ENCODE measurements around the gene HNMT. TPM values are rescaled to one million over a fixed set of nuclear protein-coding genes. Genes with fewer than 3 reads are reported as not detected.

Gene HNMT
- total and polyA plus RNA-seq, 7 donors, result 29.9 to 124 (median 59.2) TPM

DNA sequence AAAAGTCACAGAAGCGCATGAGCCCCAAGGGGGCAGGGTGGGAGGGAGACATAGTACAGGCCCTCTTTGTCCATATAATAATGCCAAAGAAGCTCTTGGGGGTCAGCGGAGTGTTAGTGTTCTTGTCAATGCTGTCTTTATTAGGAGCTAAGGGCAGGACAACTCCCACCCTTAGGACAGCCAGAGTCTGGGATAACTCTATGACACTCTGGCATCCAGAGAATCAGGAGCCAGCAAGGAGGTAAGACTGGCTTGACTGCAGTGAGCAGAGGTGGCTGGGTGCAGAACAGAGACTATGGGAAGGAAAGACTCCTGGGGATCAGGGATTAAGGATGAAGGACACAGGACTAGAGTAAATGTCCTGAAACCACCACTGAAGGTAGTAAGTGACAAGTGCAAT is 19.0 kb upstream of the HNMT start:
- H3K4me1 ChIP-seq, result no peaks in the 10 kb centered on the region
- no peak overlapping the region for H3K4me3 ChIP-seq
- intact Hi-C loops (cut with DNase I), result loop anchor here (10.0 kb wide), 1 partner anchor 140 kb away; no protein-coding TSS in a partner anchor
- H3K9me3 ChIP-seq, result no peaks in the 10 kb centered on the region
- no peak for DNase-seq
- no peak overlapping the region for H3K27ac ChIP-seq
- WGBS, 2 donors, result 51 to 94% methylated on average over 2 of the region's 2 CpGs
- no peaks in the 10 kb centered on the region for H3K36me3 ChIP-seq
- no peak for TF ChIP-seq EP300 (IDR thresholded peaks at IDR 0.05)
- TF ChIP-seq, protein P1, sequence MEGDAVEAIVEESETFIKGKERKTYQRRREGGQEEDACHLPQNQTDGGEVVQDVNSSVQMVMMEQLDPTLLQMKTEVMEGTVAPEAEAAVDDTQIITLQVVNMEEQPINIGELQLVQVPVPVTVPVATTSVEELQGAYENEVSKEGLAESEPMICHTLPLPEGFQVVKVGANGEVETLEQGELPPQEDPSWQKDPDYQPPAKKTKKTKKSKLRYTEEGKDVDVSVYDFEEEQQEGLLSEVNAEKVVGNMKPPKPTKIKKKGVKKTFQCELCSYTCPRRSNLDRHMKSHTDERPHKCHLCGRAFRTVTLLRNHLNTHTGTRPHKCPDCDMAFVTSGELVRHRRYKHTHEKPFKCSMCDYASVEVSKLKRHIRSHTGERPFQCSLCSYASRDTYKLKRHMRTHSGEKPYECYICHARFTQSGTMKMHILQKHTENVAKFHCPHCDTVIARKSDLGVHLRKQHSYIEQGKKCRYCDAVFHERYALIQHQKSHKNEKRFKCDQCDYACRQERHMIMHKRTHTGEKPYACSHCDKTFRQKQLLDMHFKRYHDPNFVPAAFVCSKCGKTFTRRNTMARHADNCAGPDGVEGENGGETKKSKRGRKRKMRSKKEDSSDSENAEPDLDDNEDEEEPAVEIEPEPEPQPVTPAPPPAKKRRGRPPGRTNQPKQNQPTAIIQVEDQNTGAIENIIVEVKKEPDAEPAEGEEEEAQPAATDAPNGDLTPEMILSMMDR (IDR thresholded peaks at IDR 0.05), result no peak
- TF ChIP-seq POLR2A (IDR thresholded peaks at IDR 0.05), result no peak
- TF ChIP-seq POLR2AphosphoS5 (IDR thresholded peaks at IDR 0.05), result no peak
- no peaks in the 10 kb centered on the region for H3K27me3 ChIP-seq

DNA sequence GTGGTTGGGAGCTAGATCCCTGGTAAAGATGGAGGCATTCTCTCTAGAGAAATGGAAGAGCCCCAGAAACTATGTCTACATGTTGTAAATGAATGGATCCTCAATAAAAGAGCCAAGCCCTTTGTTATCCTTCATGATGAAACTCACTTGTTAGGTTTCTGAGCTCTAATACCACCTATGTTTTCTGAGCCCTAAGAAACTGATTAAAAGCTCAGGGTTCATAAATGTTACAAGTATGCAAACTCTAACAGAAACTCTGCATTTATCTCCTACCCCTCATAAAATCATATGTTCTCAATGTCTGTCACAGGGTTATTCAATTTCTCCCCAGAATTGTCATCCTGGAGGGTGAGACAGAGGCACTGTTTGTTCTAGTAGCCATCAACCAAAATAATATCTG is 18.0 kb upstream of the HNMT start:
- DNase-seq, result no peak
- Histone ChIP-seq H3K27me3 (no peaks in the 10 kb centered on the region), H3K36me3 (no peaks in the 10 kb centered on the region), H3K4me1 (no peaks in the 10 kb centered on the region), H3K27ac (no peak overlapping the region), H3K4me3 (no peak overlapping the region), H3K9me3 (no peaks in the 10 kb centered on the region)
- TF ChIP-seq EP300 (IDR thresholded peaks at IDR 0.05) (no peak), POLR2A (IDR thresholded peaks at IDR 0.05) (no peak), POLR2AphosphoS5 (IDR thresholded peaks at IDR 0.05) (no peak)
- TF ChIP-seq, protein P1 (IDR thresholded peaks at IDR 0.05), result no peak
- intact Hi-C loops (cut with DNase I), result loop anchor here (10.0 kb wide), 1 partner anchor 139 kb away; no protein-coding TSS in a partner anchor

GRCh38 chr2:137947032-137947727 is 17.1 kb upstream of the HNMT start:
- DNase-seq, result no peak
- WGBS, 2 donors, result 13 to 67% methylated on average over 3 of the region's 3 CpGs
- TF ChIP-seq POLR2A (IDR thresholded peaks at IDR 0.05) (no peak), POLR2AphosphoS5 (IDR thresholded peaks at IDR 0.05) (no peak)
- TF ChIP-seq, protein P1 (IDR thresholded peaks at IDR 0.05), result no peak
- intact Hi-C loops (cut with DNase I), result loop anchor here (10.0 kb wide), 1 partner anchor 138 kb away; no protein-coding TSS in a partner anchor
- no peak overlapping the region for H3K27ac ChIP-seq
- no peaks in the 10 kb centered on the region for H3K4me1 ChIP-seq
- no peaks in the 10 kb centered on the region for H3K27me3 ChIP-seq
- H3K9me3 ChIP-seq, result no peaks in the 10 kb centered on the region
- no peak overlapping the region for H3K4me3 ChIP-seq
- no peaks in the 10 kb centered on the region for H3K36me3 ChIP-seq

DNA sequence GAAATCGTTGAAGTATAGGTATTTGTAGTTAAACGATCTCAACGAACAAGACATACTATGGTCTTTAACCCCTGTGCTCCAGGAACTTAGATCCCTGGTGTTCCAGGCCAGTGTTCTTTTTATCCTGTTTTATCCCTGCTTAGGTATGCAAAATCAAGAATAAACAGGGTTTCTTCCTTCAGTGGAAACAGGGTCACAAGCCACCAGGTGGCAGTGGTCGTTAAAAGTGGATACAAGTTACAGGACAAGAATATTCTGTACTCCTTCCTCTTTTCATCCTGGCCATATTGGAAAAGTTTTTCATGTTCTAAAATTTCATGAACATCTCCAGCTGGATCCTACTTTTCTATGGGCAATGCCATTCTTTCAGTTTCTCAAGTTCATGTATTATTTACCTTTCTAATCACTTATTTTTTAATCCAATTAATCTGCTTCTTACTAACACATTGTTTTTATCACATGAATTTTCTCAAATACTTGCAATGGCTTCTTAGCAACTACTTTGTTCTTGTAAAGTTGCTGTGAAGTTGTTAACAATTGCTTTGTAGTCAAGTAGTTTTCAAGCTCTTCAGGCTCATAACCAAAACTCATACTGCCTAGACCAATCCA is 16.4 kb upstream of the HNMT start:
- intact Hi-C loops (cut with DNase I), result loop anchor here (2.0 to 10.0 kb wide), 2 partner anchors 137 to 839 kb away; no protein-coding TSS in a partner anchor
- H3K4me3 ChIP-seq, result no peak overlapping the region
- no peak overlapping the region for H3K27ac ChIP-seq
- TF ChIP-seq POLR2AphosphoS5 (IDR thresholded peaks at IDR 0.05), result no peak
- TF ChIP-seq, protein P1 (IDR thresholded peaks at IDR 0.05), result peak in 3 of 4 experiments; percentile 14 to 53 (median 52)
- no peaks in the 10 kb centered on the region for H3K27me3 ChIP-seq
- 9 to 38% methylated on average over 4 of the region's 4 CpGs for WGBS, 2 donors
- no peaks in the 10 kb centered on the region for H3K9me3 ChIP-seq
- peak; percentile 74 for DNase-seq
- no peaks in the 10 kb centered on the region for H3K36me3 ChIP-seq
- H3K4me1 ChIP-seq, result no peaks in the 10 kb centered on the region
